MM.1S (cell line): Measurements from ENCODE around the gene MYL2.

Experiments
- DNase-seq: peaks from one replicate; pipeline ENCODE4 v3.0.0-alpha.2; 2015
- H2AFZ ChIP-seq: fragments of 300-600 bp; sonication (generic); 2 replicates; pipeline ENCODE4 v1.6.0; 2016; ENCODE audit warnings: antibody characterized with exemption, low read length
- H3F3A ChIP-seq: fragments of 300-600 bp; sonication (generic); 2 replicates; pipeline ENCODE4 v1.6.1; 2016; ENCODE audit warnings: mild to moderate bottlenecking, antibody characterized with exemption, low read length, moderate library complexity, mixed read lengths; ENCODE audit not compliant: insufficient read depth
- H3K27ac ChIP-seq: fragments of 300-600 bp; sonication (generic); 2 replicates; pipeline ENCODE4 v1.5.1; 2016; ENCODE audit warnings: mild to moderate bottlenecking, low read length
- H3K27me3 ChIP-seq: fragments of 300-600 bp; sonication (generic); replicated peaks from 2 replicates; pipeline ENCODE4 v1.6.0; 2016; ENCODE audit warnings: low read length; ENCODE audit not compliant: insufficient read depth
- H3K36me3 ChIP-seq: fragments of 300-600 bp; sonication (generic); replicated peaks from 2 replicates; pipeline ENCODE4 v1.6.1; 2016; ENCODE audit warnings: mild to moderate bottlenecking, low read length, mixed read lengths; ENCODE audit not compliant: insufficient read depth
- H3K4me1 ChIP-seq: fragments of 300-600 bp; sonication (generic); 2 replicates; pipeline ENCODE4 v1.6.1; 2016; ENCODE audit warnings: low read length, mixed read lengths
- H3K4me2 ChIP-seq: fragments of 300-600 bp; sonication (generic); 2 replicates; pipeline ENCODE4 v1.6.0; 2016; ENCODE audit warnings: low read depth, low read length
- H3K4me3 ChIP-seq: fragments of 300-600 bp; sonication (generic); 2 replicates; pipeline ENCODE4 v1.5.1; 2016; ENCODE audit warnings: low read length, mixed read lengths
- H3K79me2 ChIP-seq: fragments of 300-600 bp; sonication (generic); 2 replicates; pipeline ENCODE4 v1.6.1; 2016; ENCODE audit warnings: mixed run types, low read length, mixed read lengths
- H3K9ac ChIP-seq: fragments of 300-600 bp; sonication (generic); 2 replicates; pipeline ENCODE4 v1.6.1; 2016; ENCODE audit warnings: low read length, mixed read lengths
- H3K9me2 ChIP-seq: fragments of 300-600 bp; sonication (generic); replicated peaks from 2 replicates; pipeline ENCODE4 v1.6.1; 2016; ENCODE audit warnings: mild to moderate bottlenecking, low read length, mixed read lengths; ENCODE audit not compliant: insufficient read depth
- H3K9me3 ChIP-seq: fragments of 300-600 bp; sonication (generic); replicated peaks from 2 replicates; pipeline ENCODE4 v1.6.1; 2016; ENCODE audit warnings: mild to moderate bottlenecking, low read length, mixed read lengths; ENCODE audit not compliant: insufficient read depth
- H4K20me1 ChIP-seq: fragments of 300-600 bp; sonication (generic); 2 replicates; pipeline ENCODE4 v1.6.1; 2016; ENCODE audit warnings: mild to moderate bottlenecking, low read length, moderate library complexity, mixed read lengths; ENCODE audit not compliant: insufficient read depth
- EZH2 ChIP-seq: fragments of 300-600 bp; sonication (generic); optimal IDR thresholded peaks from 2 replicates; pipeline ENCODE3; 2017; ENCODE audit warnings: low read depth, mild to moderate bottlenecking, antibody characterized with exemption, low read length, mixed read lengths
- EZH2phosphoT487 ChIP-seq: fragments of 300-600 bp; sonication (generic); IDR thresholded peaks from 2 replicates; pipeline ENCODE4 v1.6.1; 2018; ENCODE audit warnings: antibody characterized with exemption, low read length
- TF ChIP-seq, protein P1 (sequence below): fragments of 300-600 bp; sonication (generic); IDR thresholded peaks from 2 replicates; pipeline ENCODE4 v1.5.1; 2016; ENCODE audit warnings: antibody characterized with exemption, low read length, mixed read lengths

MYL2 gene

DNA sequence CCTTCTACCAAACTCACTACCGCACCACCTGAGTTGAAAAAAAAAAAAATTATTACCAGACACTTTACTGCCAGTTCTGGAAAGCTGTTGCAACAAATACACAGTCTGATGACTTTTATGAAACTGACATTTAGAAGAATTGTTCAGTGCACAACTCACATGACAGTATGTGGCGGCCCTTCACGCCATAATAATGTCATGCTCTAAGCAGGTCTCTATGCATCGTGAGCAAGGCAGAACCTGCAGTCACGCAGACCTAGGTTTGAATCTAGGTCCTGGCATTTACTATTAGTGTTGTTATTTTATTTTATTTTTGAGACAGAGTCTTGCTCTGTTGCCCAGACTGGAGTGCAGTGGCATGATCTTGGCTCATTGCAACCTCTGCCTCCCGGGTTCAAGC lies 8.1 kb downstream of the MYL2 start:
- DNase-seq = no peak
- Histone ChIP-seq H3K4me1 (peaks cover 4% of the 10 kb centered on the region), H3K4me2 (no peak overlapping the region)

DNA sequence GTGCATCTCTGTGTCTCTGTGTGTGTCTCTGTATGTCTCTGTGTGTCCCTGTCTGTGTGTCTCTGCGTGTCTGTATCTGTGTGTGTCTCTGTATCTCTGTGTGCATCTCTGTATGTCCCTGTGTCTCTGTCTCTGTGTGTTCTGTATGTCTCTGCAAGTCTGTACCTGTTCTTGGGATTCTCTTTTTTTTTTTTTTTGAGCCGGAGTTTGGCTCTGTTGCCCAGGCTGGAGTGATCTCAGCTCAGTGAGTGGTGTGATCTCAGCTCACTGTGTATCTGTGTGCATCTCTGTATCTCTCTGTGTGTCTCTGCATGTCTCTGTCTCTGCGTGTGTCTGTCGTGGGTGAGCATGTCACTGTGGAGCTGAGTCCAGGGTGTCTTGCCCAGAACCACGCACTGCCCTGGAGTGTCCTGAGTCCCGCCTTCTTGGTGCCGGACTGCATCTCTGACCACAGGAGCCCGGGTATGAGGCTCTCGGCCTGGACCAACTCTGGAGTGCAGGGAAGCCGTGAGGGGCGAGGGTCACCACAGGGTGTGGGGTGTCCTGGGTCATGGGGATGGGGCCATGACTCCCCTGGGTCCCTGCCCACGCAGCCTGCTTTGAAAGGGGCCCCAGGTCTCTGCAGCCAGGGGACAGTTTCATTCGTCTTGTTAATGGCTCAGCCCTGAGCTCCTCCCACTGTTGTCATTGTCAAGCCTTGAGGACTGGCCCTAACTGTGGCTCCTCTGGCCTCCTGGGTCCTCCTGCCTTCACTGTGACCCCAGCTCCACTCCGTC lies 11.8 kb downstream of the MYL2 start:
- Histone ChIP-seq H3K4me3 (no peak overlapping the region), H3F3A (0 out of 2 replicates have a peak, but pooled peaks cover 4% of the 10 kb centered on the region), H3K27me3 (no peaks in the 10 kb centered on the region), H3K9me3 (no peaks in the 10 kb centered on the region), H3K36me3 (no peaks in the 10 kb centered on the region), H4K20me1 (no peaks in the 10 kb centered on the region), H3K4me2 (no peak overlapping the region), H2AFZ (no peak overlapping the region), H3K9me2 (no peaks in the 10 kb centered on the region), H3K4me1 (peaks cover 4% of the 10 kb centered on the region), H3K79me2 (no peaks in the 10 kb centered on the region), H3K27ac (no peak overlapping the region), H3K9ac (no peak overlapping the region)
- TF ChIP-seq, protein P1, sequence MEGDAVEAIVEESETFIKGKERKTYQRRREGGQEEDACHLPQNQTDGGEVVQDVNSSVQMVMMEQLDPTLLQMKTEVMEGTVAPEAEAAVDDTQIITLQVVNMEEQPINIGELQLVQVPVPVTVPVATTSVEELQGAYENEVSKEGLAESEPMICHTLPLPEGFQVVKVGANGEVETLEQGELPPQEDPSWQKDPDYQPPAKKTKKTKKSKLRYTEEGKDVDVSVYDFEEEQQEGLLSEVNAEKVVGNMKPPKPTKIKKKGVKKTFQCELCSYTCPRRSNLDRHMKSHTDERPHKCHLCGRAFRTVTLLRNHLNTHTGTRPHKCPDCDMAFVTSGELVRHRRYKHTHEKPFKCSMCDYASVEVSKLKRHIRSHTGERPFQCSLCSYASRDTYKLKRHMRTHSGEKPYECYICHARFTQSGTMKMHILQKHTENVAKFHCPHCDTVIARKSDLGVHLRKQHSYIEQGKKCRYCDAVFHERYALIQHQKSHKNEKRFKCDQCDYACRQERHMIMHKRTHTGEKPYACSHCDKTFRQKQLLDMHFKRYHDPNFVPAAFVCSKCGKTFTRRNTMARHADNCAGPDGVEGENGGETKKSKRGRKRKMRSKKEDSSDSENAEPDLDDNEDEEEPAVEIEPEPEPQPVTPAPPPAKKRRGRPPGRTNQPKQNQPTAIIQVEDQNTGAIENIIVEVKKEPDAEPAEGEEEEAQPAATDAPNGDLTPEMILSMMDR = no peak
- no peak for TF ChIP-seq EZH2
- no peak for TF ChIP-seq EZH2phosphoT487
- DNase-seq = no peak

More for the DNA sequence above, 8.1 kb downstream of the MYL2 start:
- H3K36me3 ChIP-seq = no peaks in the 10 kb centered on the region
- H4K20me1 ChIP-seq = no peaks in the 10 kb centered on the region
- H3K27ac ChIP-seq = no peak overlapping the region
- H3F3A ChIP-seq = 0 out of 2 replicates have a peak, but pooled peaks cover 6% of the 10 kb centered on the region
- H3K9me2 ChIP-seq = no peaks in the 10 kb centered on the region
- TF ChIP-seq EZH2 (no peak), EZH2phosphoT487 (no peak)
- TF ChIP-seq, protein P1 = no peak
- H3K9ac ChIP-seq = no peak overlapping the region
- H3K27me3 ChIP-seq = no peaks in the 10 kb centered on the region
- H2AFZ ChIP-seq = no peak overlapping the region
- no peaks in the 10 kb centered on the region for H3K79me2 ChIP-seq
- no peaks in the 10 kb centered on the region for H3K9me3 ChIP-seq
- no peak overlapping the region for H3K4me3 ChIP-seq

DNA sequence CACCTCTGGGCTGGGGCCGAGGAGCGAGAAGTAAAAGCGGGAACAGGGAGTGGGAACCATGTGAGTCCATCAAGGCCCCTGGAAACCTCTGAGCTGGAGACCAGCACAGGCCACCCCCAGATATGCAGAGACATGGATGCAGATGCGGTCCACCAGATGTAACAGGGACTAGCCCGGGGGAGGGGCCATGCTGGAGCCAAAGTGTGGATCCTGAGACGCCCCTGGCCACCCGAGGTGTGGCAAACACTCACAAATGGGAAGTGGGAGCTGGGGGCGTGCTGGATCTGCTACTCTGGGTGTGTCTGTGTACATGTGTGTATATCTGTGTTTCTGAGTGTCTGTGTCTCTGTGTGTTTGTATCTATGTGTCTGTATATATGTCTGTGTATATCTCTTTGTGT lies 12.8 kb downstream of the MYL2 start:
- H3K9me2 ChIP-seq = no peaks in the 10 kb centered on the region
- no peaks in the 10 kb centered on the region for H4K20me1 ChIP-seq
- no peak overlapping the region for H3K27ac ChIP-seq
- no peak overlapping the region for H3K4me3 ChIP-seq
- no peak overlapping the region for H2AFZ ChIP-seq
- no peaks in the 10 kb centered on the region for H3K4me1 ChIP-seq
- no peaks in the 10 kb centered on the region for H3K79me2 ChIP-seq
- TF ChIP-seq, protein P1 = no peak
- TF ChIP-seq EZH2phosphoT487 (no peak), EZH2 (no peak)
- no peak for DNase-seq
- H3K4me2 ChIP-seq = no peak overlapping the region
- H3K27me3 ChIP-seq = no peaks in the 10 kb centered on the region
- no peaks in the 10 kb centered on the region for H3K9me3 ChIP-seq
- H3K36me3 ChIP-seq = no peaks in the 10 kb centered on the region
- no peaks in the 10 kb centered on the region for H3F3A ChIP-seq
- no peak overlapping the region for H3K9ac ChIP-seq
